Stomach (tissue), 4 donors: ENCODE data around the gene P2RX4.

Source experiments
- POLR2A ChIP-seq, 4 donors: fragments of 450-650 bp; IDR thresholded peaks; one replicate each; pipeline ENCODE4 v1.6.1; 2016; ENCODE audit warnings: antibody characterized with exemption in 4 of 4, control low read depth in 2 of 4, mild to moderate bottlenecking in 1 of 4, moderate library complexity in 1 of 4
- TF ChIP-seq, protein P1 (sequence below), 7 experiments: fragments of 450-650 bp in 4 of 7; fragments of 200-600 bp in 3 of 7; sonication (generic) in 3 of 7; IDR thresholded peaks; one replicate each; pipeline ENCODE4 v1.5.1; 2016 to 2019; ENCODE audit warnings: antibody characterized with exemption in 7 of 7, control low read depth in 2 of 7, mild to moderate bottlenecking in 1 of 7

DNA sequence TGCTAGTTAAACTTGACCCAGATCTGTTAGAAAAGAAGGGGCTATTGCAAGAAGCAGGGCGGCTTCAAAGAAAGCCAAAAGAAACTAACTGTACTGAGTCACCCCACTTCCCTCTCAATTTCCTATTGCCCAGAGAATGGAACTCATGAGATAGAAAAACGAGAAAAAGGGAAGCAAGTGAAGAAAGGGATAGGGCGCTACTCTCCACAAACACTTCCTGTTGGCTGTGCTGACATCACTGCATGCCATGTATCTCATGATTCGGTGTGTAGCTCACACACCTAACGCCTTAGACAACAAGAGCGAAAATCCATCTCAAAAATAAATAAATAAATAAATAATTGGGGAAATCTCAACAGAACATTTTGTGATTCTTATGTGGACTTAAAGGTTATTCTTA lies 13.0 kb upstream of the P2RX4 start:
- TF ChIP-seq, protein P1, sequence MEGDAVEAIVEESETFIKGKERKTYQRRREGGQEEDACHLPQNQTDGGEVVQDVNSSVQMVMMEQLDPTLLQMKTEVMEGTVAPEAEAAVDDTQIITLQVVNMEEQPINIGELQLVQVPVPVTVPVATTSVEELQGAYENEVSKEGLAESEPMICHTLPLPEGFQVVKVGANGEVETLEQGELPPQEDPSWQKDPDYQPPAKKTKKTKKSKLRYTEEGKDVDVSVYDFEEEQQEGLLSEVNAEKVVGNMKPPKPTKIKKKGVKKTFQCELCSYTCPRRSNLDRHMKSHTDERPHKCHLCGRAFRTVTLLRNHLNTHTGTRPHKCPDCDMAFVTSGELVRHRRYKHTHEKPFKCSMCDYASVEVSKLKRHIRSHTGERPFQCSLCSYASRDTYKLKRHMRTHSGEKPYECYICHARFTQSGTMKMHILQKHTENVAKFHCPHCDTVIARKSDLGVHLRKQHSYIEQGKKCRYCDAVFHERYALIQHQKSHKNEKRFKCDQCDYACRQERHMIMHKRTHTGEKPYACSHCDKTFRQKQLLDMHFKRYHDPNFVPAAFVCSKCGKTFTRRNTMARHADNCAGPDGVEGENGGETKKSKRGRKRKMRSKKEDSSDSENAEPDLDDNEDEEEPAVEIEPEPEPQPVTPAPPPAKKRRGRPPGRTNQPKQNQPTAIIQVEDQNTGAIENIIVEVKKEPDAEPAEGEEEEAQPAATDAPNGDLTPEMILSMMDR (IDR thresholded peaks at IDR 0.05): no peak
- TF ChIP-seq POLR2A (IDR thresholded peaks at IDR 0.05): no peak
